Esophagus muscularis mucosa (tissue), 4 donors: ENCODE measurements around the gene SYT6. TPM values are rescaled to one million over a fixed set of nuclear protein-coding genes. Genes with fewer than 3 reads are reported as not detected.

Source experiments
- DNase-seq: peaks from one replicate; pipeline ENCODE4 v3.0.0-alpha.2; 2017; ENCODE audit errors: extremely low spot score
- H3K27ac ChIP-seq, 4 donors: fragments of 200-600 bp; sonication (generic); replicated peaks in 1 of 4; 1 replicate in 3 of 4; 2 replicates in 1 of 4; pipeline ENCODE4 v1.5.1; 2016 to 2019; ENCODE audit warnings: mild to moderate bottlenecking in 1 of 4
- H3K27me3 ChIP-seq, 4 donors: fragments of 200-600 bp; sonication (generic); one replicate each; pipeline versions ENCODE4 v1.5.1 to v1.6.0; 2016 to 2019
- H3K36me3 ChIP-seq, 4 donors: fragments of 200-600 bp; sonication (generic); one replicate each; pipeline ENCODE4 v1.5.1; 2016 to 2019
- H3K4me1 ChIP-seq, 4 donors: fragments of 200-600 bp; sonication (generic); one replicate each; pipeline ENCODE4 v1.5.1; 2016 to 2019
- H3K4me3 ChIP-seq, 4 donors: fragments of 200-600 bp; sonication (generic); 1 replicate in 2 of 4; 2 replicates in 2 of 4; pipeline ENCODE4 v1.5.1; 2016 to 2019; ENCODE audit warnings: mild to moderate bottlenecking in 4 of 4, moderate library complexity in 1 of 4
- H3K9me3 ChIP-seq, 4 donors: fragments of 200-600 bp; sonication (generic); 1 replicate in 3 of 4; 2 replicates in 1 of 4; pipeline ENCODE4 v1.5.1; 2016 to 2019
- CTCF ChIP-seq, 3 experiments: fragments of 200-600 bp in 2 of 3; fragments of 450-650 bp in 1 of 3; sonication (generic) in 2 of 3; IDR thresholded peaks; one replicate each; pipeline ENCODE4 v1.5.1; 2017 to 2019; ENCODE audit warnings: antibody characterized with exemption in 3 of 3, mild to moderate bottlenecking in 2 of 3, moderate library complexity in 1 of 3
- EP300 ChIP-seq: sonication (generic); formaldehyde crosslinking; IDR thresholded peaks from one replicate; pipeline ENCODE4 v1.6.1; 2017; ENCODE audit warnings: antibody characterized with exemption
- POLR2A ChIP-seq: fragments of 450-650 bp; IDR thresholded peaks from one replicate; pipeline ENCODE4 v1.6.1; 2017; ENCODE audit warnings: antibody characterized with exemption, moderate library complexity, mild to moderate bottlenecking, low read depth
- POLR2AphosphoS5 ChIP-seq, 2 donors: sonication (generic); formaldehyde crosslinking; IDR thresholded peaks; one replicate each; pipeline ENCODE4 v1.6.1; 2017; ENCODE audit warnings: antibody characterized with exemption in 2 of 2
- WGBS: methylation state at CpG from one replicate; pipeline ENCODE4 v1.1.5; 2018; 5-methylcytosine and 5-hydroxymethylcytosine counted together
- intact Hi-C: fragments of 100-400 bp; cut with DNase I; formaldehyde crosslinking; loops from one replicate; pipeline ENCODE4 v1.15.1; 2023
- total RNA-seq, 4 donors: library from RNA; depleted of rRNA; stranded (reverse); fragments of >200 nt; gene quantifications; one replicate each; pipeline versions ENCODE4 v1.1.0 to v1.2.1, GENCODE V29; 2016

Gene SYT6
- total RNA-seq, 4 donors from 2014 or later = 0.06 to 0.83 TPM; not detected in 2

- WGBS = 96% methylated on average over 2 of the region's 2 CpGs
- intact Hi-C loops = no loop called here
Measured at GRCh38 chr1:114145504-114146151, 8.0 kb downstream of the SYT6 start.

GRCh38 chr1:114144016-114144415 is 9.7 kb downstream of the SYT6 start:
- H3K4me3 ChIP-seq = no peak overlapping the region
- WGBS = 77% methylated on average over 2 of the region's 2 CpGs
- no peak overlapping the region for H3K27ac ChIP-seq
- H3K36me3 ChIP-seq = no peaks in the 10 kb centered on the region
- no peaks in the 10 kb centered on the region for H3K4me1 ChIP-seq
- peaks cover 0 to 4% (median 0%) of the 10 kb centered on the region in 4 donors for H3K9me3 ChIP-seq
- H3K27me3 ChIP-seq = peaks cover 0 to 28% (median 2%) of the 10 kb centered on the region in 4 donors
- no peak for TF ChIP-seq CTCF (IDR thresholded peaks at IDR 0.05)
- TF ChIP-seq POLR2A = no peak
- TF ChIP-seq EP300 = no peak
- intact Hi-C loops = no loop called here
- no peak for DNase-seq

More at GRCh38 chr1:114145504-114146151, 8.0 kb downstream of the SYT6 start:
- Histone ChIP-seq H3K4me3 (no peak overlapping the region), H3K27ac (no peak overlapping the region), H3K4me1 (no peaks in the 10 kb centered on the region), H3K9me3 (peaks cover 0 to 4% (median 0%) of the 10 kb centered on the region in 4 donors), H3K36me3 (no peaks in the 10 kb centered on the region), H3K27me3 (peaks cover 0 to 40% (median 2%) of the 10 kb centered on the region in 4 donors)
- TF ChIP-seq POLR2A (no peak), CTCF (IDR thresholded peaks at IDR 0.05) (no peak), POLR2AphosphoS5 (IDR thresholded peaks at IDR 0.05) (no peak), EP300 (no peak)
- no peak for DNase-seq

- H3K27ac ChIP-seq = no peak overlapping the region
- WGBS = 97% methylated on average over 10 of the region's 10 CpGs
- H3K4me3 ChIP-seq = no peak overlapping the region
- H3K4me1 ChIP-seq = no peaks in the 10 kb centered on the region
- peaks cover 0 to 14% (median 0%) of the 10 kb centered on the region in 4 donors for H3K27me3 ChIP-seq
- DNase-seq = no peak
- peaks cover 0 to 4% (median 0%) of the 10 kb centered on the region in 4 donors for H3K9me3 ChIP-seq
- intact Hi-C loops = no loop called here
- no peak for TF ChIP-seq POLR2AphosphoS5 (IDR thresholded peaks at IDR 0.05)
- no peak for TF ChIP-seq CTCF (IDR thresholded peaks at IDR 0.05)
- H3K36me3 ChIP-seq = no peaks in the 10 kb centered on the region
Measured at GRCh38 chr1:114139540-114139939, 14.1 kb downstream of the SYT6 start.

DNA sequence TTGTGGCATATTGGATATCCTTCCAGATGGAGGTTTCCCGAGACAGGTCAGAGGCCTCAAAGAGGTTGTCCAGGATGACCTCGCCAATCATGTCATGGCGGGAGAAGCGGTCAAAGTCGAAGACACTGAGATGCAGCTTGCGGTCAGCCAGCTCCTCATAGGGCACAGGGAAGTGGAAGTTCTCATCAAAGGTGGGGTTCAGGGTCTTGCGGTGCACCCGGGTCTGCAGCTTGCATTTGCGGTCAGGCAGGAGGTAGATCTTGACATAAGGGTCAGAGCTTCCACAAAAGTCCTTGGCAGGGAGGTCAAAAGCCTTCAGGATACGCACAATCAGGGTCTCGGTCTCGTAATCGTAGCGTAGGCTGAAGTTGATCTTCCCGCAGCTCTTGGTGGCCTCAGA is 16.2 kb downstream of the SYT6 start:
- H3K36me3 ChIP-seq = no peaks in the 10 kb centered on the region
- TF ChIP-seq POLR2A (no peak), EP300 (no peak), POLR2AphosphoS5 (IDR thresholded peaks at IDR 0.05) (no peak), CTCF (IDR thresholded peaks at IDR 0.05) (no peak)

DNA sequence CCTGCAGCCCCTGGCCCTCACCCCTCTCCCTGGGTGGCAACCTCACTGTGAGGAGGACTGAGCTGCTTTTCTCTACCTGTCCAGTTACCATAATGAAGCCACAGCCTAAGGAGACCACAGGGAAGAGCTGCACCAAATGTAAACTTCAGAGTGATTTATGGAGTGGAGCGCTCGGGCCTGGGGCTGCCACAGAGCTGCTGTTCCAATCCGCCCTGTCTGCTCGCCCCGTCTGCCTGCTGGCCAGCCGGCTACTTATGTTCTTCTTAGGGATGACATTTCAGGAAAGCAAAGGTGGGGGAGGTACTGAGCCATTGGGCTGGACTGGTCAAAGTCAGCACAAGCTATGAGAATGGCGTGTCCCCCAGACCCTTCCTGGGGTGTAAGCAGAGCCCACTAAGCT is 17.9 kb downstream of the SYT6 start:
- Histone ChIP-seq H3K36me3 (no peaks in the 10 kb centered on the region), H3K27ac (no peak overlapping the region), H3K4me1 (no peaks in the 10 kb centered on the region), H3K4me3 (no peak overlapping the region), H3K27me3 (peaks cover 0 to 14% (median 0%) of the 10 kb centered on the region in 4 donors), H3K9me3 (no peaks in the 10 kb centered on the region)
- no peak for TF ChIP-seq CTCF (IDR thresholded peaks at IDR 0.05)
- intact Hi-C loops = no loop called here
- DNase-seq = no peak
- WGBS = 30% methylated on average over 2 of the region's 7 CpGs

More for the DNA sequence above, 16.2 kb downstream of the SYT6 start:
- Histone ChIP-seq H3K4me1 (no peaks in the 10 kb centered on the region), H3K27me3 (peaks cover 0 to 14% (median 0%) of the 10 kb centered on the region in 4 donors), H3K27ac (no peak overlapping the region), H3K9me3 (peaks cover 0 to 4% (median 0%) of the 10 kb centered on the region in 4 donors), H3K4me3 (no peak overlapping the region)
- intact Hi-C loops = no loop called here
- no peak for DNase-seq
- WGBS = 98% methylated on average over 12 of the region's 15 CpGs
